ENCODE results near the gene DLG2. TPM values are rescaled to one million over a fixed set of nuclear protein-coding genes. Genes with fewer than 3 reads are reported as not detected.

Gene DLG2
- total RNA-seq, 1 donor from 2014 or later = 2.4 TPM

DNA sequence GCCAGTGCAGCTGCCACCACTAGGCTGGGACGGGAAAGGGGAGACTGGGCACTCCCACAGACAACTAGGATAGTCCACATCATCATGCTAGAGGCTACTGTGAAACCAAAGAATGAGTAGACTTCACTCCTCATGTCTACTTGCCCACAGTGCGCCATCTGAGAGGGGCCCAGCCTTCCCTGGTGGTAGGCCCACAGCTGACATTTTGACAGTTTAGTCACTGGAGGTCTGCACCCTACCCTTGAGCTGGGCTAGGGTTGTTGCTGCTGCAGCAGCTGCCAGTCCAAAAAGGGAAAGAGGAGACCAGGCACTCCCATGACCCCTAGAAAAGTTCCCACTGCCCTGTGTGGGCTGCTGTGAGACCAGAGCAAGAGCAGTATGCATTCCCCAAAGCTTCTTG is 141.2 kb downstream of the DLG2 start:
- TF ChIP-seq, protein P1, sequence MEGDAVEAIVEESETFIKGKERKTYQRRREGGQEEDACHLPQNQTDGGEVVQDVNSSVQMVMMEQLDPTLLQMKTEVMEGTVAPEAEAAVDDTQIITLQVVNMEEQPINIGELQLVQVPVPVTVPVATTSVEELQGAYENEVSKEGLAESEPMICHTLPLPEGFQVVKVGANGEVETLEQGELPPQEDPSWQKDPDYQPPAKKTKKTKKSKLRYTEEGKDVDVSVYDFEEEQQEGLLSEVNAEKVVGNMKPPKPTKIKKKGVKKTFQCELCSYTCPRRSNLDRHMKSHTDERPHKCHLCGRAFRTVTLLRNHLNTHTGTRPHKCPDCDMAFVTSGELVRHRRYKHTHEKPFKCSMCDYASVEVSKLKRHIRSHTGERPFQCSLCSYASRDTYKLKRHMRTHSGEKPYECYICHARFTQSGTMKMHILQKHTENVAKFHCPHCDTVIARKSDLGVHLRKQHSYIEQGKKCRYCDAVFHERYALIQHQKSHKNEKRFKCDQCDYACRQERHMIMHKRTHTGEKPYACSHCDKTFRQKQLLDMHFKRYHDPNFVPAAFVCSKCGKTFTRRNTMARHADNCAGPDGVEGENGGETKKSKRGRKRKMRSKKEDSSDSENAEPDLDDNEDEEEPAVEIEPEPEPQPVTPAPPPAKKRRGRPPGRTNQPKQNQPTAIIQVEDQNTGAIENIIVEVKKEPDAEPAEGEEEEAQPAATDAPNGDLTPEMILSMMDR (IDR thresholded peaks at IDR 0.05; ENCODE audit: unreplicated experiment) = no peak
- Mint-ChIP-seq H3K27ac (no peak overlapping the region), H3K36me3 (ENCODE audit: insufficient read depth) (no peaks in the 10 kb centered on the region), H3K4me3 (ENCODE audit: low read depth) (no peak overlapping the region), H3K4me1 (ENCODE audit: low read depth) (no peaks in the 10 kb centered on the region), H3K27me3 (no peaks in the 10 kb centered on the region), H3K9me3 (ENCODE audit: low read depth) (peaks cover 6% of the 10 kb centered on the region)
- no peak for DNase-seq (ENCODE audit: low spot score, unreplicated experiment)

DNA sequence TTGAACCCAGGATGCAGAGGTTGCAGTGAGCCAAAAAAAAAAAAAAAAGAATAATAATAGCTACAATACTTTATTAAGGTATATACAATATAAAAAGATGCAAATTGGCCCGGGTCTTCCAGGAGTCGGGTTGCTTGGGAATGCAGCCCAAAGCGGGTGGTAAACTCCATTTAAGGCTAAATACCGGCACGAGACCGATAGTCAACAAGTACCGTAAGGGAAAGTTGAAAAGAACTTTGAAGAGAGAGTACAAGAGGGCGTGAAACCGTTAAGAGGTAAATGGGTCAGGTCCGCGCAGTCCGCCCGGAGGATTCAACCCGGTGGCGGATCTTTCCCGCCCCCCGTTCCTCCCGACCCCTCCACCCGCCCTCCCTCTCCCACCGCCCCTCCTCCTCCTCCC is 143.3 kb downstream of the DLG2 start:
- Mint-ChIP-seq H3K4me3 (ENCODE audit: low read depth) (no peak overlapping the region), H3K27me3 (no peaks in the 10 kb centered on the region), H3K36me3 (ENCODE audit: insufficient read depth) (no peaks in the 10 kb centered on the region), H3K27ac (no peak overlapping the region), H3K4me1 (ENCODE audit: low read depth) (no peaks in the 10 kb centered on the region), H3K9me3 (ENCODE audit: low read depth) (peaks cover 6% of the 10 kb centered on the region)
- TF ChIP-seq, protein P1 (IDR thresholded peaks at IDR 0.05; ENCODE audit: unreplicated experiment) = no peak
- DNase-seq (ENCODE audit: low spot score, unreplicated experiment) = no peak

DNA sequence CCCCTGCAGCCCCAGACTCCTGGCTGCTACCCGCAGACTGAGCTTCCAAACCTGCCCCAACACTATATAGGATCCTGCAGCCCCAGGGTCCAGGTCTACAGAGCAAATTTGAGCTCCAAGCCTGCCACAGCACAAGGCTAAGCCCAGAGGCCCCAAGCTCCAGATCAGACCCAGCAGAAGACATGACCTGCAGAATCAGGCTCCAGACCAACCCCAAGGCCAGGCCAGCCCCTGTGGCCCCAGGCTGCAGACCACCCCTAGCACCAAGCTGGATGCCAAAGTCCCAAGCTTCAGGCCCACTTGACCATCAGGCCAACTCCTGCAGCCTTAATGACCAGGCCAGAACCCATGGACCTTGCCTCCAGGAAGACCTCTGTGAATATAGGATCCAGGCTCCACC is 145.3 kb downstream of the DLG2 start:
- no peak overlapping the region for H3K27ac Mint-ChIP-seq
- no peaks in the 10 kb centered on the region for H3K36me3 Mint-ChIP-seq (ENCODE audit: insufficient read depth)
- peaks cover 6% of the 10 kb centered on the region for H3K9me3 Mint-ChIP-seq (ENCODE audit: low read depth)
- no peaks in the 10 kb centered on the region for H3K4me1 Mint-ChIP-seq (ENCODE audit: low read depth)
- no peak overlapping the region for H3K4me3 Mint-ChIP-seq (ENCODE audit: low read depth)
- TF ChIP-seq, protein P1 (IDR thresholded peaks at IDR 0.05; ENCODE audit: unreplicated experiment) = no peak
- H3K27me3 Mint-ChIP-seq = no peaks in the 10 kb centered on the region
- DNase-seq (ENCODE audit: low spot score, unreplicated experiment) = no peak

DNA sequence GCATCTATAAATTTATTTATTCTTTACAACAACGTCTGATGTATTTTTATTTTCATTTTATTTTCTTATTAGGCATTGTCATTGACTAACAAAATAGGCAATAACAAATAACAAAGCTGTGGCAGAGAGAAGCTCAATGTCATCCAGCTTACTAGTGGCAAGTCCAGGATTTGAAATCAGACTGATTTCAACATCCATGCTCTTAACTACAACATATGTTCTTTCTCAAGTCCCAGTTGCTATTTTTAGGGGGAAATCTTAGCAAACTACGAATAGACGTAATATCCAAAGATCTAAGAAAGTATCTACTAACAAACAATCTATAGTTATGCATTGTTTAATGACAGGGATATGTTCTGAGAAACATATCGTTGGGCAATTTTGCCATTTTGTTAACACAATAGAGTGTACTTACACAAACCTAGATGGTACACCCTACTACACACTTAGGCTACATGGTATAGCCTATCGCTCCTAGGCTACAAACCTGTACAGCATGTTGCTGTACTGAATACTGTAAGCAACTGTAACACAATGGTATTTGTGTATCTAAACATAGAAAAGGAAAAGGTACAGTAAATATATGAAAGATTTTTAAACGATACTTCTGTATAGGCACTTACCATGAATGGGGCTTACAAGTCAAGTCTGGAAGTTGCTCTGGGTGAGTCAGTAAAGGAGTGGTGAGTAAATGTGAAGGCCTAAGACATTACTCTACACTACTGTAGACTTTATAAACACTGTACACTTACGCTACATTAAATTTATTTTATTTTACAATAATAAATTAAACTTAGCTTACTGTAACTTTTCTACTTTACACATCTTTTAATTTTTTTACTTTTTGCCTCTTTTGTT is 151.3 kb downstream of the DLG2 start:
- DNase-seq (ENCODE audit: low spot score, unreplicated experiment) = no peak
- Mint-ChIP-seq H3K4me1 (ENCODE audit: low read depth) (no peaks in the 10 kb centered on the region), H3K27ac (no peak overlapping the region), H3K9me3 (ENCODE audit: low read depth) (peaks cover 4% of the 10 kb centered on the region), H3K27me3 (no peaks in the 10 kb centered on the region), H3K36me3 (ENCODE audit: insufficient read depth) (no peaks in the 10 kb centered on the region), H3K4me3 (ENCODE audit: low read depth) (no peak overlapping the region)
- TF ChIP-seq, protein P1 (IDR thresholded peaks at IDR 0.05; ENCODE audit: unreplicated experiment) = no peak

DNA sequence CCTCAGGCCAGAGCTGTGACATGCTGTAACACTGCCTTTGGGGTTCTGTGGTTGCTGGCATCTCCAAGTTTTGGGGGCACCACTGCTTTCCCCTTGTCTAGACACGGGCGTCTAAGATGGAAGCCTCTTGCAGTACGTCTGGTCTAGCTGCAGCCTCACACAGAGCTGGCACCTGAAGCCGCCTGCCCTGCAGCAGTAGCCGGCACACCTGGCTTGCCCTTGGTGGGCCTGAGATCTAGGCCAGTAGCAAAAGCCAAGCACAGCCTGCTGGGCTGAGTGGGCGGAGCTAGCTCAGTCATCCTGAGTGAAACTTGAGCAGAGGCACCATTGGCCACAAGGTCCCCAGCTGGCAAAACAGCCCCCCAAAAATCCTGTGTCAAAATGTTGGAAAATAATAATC is 154.2 kb downstream of the DLG2 start:
- DNase-seq (ENCODE audit: low spot score, unreplicated experiment) = no peak
- Mint-ChIP-seq H3K4me1 (ENCODE audit: low read depth) (no peaks in the 10 kb centered on the region), H3K36me3 (ENCODE audit: insufficient read depth) (no peaks in the 10 kb centered on the region), H3K27ac (no peak overlapping the region), H3K9me3 (ENCODE audit: low read depth) (peaks cover 4% of the 10 kb centered on the region), H3K27me3 (no peaks in the 10 kb centered on the region), H3K4me3 (ENCODE audit: low read depth) (no peak overlapping the region)
- TF ChIP-seq, protein P1 (IDR thresholded peaks at IDR 0.05; ENCODE audit: unreplicated experiment) = no peak
